GM21786 (cell line): Measurements from ENCODE around the gene ALDH1A2.
"Not testable (repeated sequence)": the region's sequence is repeated elsewhere in the genome, so short reads cannot be mapped to it uniquely, and the experiment has no call there.

Experiments
- ATAC-seq: cut with Tn5 transposase; IDR thresholded peaks from one replicate; pipeline ENCODE4 v1.9.1; 2021; ENCODE audit not compliant: unreplicated experiment

ALDH1A2 gene

DNA sequence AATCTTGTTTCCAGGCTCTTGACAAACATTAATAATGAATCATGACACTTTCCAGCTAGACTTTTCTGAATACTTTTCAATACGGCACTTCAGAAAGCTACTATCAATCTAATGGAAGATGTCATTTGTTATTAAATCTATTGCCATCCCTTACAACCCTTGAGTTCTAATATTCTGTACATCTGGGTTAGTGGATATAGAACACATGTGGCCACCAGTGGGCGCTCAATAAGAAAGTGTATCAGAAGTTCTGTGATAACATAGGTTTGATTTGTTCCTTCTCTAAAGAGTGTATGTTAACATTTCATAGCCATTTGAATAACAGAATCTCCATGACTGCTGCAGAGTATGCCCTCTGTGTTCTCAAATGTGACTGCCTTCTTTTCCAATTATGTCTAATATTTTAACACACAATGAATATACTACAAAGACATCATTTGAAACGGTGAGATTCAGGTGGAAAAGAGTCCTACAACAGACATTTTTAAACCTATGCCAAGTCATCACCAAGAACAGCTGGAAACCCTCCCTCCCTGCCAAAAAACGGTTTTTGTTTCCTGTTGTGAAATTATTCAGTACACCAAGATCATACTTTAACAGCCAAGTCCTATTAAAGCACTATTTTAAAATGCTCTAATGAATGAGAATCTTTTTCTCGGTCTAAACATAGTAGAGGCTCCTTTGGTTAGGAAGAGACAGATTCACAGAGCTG is 22.2 kb downstream of the ALDH1A2 start:
- ATAC-seq, result no peak

DNA sequence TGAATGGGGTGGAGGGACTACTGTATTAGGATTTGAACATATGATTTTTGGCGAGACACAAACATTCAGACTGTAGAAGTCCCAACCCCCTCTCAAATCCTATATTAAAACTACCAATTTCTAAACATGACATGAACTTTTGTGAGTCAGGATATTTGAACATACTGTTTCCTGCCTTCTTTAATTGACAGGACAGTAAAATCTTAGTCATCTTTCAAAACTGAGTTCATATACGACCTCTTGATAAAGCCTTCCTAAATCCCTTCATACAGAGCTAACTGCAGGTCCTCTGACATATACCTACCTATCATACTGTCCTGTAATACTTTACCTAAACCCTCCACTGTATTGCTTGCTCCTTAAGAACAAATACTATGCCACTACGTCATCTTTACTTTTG is 23.5 kb downstream of the ALDH1A2 start:
- no peak for ATAC-seq

DNA sequence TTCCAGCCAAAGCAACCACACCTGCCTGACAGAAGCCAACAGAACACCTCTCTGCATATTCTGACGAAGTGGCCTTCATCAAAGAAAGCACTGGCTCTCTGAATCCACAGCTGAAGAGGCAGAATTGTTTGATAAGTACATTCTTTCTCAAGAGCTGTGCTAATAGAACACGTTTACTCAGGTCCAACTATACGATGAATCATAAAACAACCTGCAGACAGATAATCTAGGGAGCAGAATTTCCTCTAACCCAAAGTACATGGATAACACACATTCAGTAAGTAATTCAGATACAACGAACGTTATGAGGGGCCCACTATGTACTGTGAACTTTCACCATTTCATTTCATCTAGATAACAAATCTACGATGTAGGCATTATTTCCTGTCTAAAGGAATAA is 25.4 kb downstream of the ALDH1A2 start:
- no peak for ATAC-seq

DNA sequence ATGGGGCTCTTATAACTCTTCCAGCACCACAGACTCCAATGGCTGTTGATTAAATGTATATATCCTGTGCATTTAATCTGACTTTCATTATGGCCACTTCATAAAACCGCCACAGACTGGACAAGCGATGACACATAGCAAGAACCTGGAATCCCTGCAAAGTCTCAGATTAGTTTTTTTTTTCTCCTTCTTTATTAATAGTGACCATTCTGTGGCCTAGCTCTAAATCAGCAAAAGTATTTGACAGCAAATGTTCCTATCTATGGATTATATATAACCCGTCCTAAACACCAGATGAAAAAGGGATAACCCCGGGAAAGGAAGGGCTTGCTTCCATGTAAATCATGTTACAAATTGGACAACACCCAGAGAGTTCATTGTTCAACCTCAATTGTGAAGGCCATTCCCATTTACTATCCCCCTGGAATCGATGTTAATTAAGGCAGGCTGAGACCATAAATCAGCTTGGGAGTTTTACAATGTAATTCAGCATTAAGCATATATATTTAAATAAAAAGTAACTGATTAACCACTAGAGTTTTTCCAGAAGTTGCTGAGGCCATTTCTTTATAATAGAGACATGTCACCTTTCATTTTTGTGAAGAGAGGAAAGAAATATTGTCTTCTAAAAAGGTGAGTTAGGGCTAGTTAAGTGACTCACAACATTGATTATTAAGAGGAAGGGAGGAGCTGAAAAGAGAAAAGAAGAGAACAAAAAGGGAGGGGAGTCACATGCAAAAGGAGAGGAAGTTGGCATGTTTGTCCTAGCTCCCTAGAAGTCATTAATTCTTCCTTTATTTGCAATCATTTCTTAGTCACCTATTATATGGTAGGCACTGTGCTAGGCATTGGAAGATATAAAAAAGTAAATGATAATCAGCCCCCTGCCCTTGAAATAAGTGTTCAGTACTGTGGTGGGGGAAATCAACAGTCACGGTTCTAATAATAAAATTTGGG is 26.2 kb downstream of the ALDH1A2 start:
- ATAC-seq, result no peak

DNA sequence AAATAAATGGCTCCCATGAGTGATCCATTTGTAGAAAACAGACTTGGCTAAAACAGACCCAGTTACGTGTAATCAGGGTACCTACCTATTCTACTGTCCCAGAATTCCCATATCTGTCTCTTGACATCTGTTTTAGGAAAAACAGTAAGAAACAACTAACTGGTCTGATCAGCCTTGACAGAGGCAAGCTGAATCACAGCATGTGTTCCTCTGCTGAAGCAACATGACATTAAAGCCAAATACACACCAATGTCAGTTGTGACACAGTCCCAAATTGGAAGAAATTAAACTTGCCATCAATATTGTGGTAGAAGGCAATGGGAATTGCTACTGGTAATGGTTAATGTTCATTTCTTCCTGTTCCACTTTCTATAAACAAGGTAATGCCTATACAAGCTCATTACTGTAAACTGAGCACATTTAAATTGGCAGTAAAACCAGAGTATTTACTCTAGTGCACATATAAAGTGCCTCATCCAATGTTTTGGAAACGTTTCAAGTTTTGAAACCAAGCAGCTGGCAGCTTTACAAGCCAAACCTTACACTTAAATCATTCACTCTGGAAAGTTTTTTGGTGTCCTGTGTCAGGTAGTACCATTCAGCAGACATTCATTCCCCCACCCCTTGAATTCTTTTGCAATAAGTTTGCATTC is 27.0 kb downstream of the ALDH1A2 start:
- ATAC-seq, result no peak

DNA sequence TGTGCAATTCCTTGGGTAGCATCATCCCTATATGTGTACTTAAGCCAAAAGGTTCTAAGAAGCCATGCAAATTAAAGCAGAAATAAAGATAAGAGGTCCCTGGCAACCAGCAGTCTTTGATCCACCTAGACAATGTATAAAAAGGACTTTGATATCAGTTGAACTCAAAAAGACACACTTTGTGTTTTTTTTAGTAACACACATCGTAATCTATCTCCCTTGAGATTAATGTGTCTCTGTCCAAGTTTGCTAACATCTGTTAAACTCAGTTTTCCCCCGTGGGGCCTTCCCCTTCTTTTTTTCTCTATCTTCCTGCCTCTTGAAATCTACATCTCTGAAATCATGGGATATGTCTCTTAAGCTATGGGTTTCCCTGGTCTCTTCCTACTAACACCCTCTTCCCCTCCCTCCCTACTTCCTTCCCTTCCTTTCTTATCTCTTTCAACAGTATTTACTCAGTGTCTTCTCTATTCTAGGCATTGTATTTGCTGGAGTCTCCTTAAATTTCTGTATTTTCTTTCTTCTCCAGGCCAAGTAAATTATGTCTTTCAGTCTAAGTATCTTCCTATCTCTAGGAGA is 27.7 kb downstream of the ALDH1A2 start:
- ATAC-seq, result no peak

DNA sequence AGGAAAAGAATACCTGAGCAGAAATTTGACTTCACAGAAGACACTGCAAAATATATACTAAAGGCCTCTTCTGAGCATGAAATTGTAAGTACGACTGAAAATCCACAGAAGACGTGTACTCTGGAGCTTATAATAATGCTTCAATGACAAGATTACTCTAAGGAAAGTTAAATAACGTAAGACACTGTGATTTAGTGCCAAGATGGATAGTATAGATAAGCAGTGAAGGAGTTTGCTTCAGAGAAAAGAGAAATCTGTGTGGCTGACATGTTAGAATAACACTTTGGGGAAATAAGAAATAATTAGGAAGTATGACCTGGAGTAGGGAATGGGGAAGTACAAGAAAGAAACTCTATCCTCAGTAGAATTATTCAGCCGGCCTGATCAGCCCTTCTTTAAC is 28.9 kb downstream of the ALDH1A2 start:
- no peak for ATAC-seq

DNA sequence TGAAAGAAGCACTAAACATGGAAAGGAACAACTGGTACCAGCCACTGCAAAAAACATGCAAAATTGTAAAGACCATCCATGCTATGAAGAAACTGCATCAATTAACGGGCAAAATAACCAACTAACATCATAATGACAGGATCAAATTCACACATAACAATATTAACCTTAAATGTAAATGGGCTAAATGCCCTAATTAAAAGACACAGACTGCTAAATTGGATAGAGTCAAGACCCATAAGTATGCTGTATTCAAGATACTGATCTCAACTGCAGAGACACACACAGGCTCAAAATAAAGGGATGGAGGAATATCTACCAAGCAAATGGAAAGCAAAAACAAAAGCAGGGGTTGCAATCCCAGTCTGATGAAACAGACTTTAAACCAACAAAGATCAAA is 37.1 kb downstream of the ALDH1A2 start:
- ATAC-seq, result not testable (repeated sequence)

DNA sequence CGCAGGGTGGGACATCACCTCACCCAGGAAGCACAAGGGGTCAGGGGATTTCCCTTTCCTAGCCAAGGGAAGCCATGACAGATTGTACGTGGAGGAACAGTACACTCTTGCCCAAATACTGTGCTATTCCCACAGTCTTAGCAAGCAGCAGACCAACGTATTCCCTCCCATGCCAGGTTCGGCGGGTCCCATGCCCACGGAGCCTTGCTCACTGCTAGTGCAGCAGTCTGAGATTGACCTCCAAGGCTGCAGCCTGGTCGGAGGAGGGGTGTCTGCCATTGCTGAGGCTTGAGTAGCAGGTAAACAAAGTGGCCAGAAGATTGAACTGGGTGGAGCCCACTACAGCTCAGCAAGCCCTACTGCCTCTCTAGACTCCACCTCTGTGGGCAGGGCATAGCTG is 39.0 kb downstream of the ALDH1A2 start:
- ATAC-seq, result no peak

DNA sequence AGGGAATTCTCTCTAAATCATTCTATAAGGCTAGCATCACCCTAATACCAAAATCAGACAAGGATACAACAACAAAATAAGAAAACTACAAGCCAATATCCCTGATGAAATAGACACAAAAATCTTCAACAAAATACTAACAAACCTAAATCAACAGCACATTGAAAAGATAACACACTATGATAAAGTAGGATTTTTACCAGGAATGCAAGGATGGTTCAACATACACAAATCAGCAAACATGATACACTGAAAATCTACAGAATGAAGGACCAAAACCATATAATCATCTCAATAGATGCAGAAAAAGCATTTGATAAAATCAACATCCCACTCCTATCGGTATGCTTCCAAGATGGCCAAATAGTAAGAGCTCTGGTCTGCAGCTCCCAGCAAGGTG is 39.5 kb downstream of the ALDH1A2 start:
- no peak for ATAC-seq

DNA sequence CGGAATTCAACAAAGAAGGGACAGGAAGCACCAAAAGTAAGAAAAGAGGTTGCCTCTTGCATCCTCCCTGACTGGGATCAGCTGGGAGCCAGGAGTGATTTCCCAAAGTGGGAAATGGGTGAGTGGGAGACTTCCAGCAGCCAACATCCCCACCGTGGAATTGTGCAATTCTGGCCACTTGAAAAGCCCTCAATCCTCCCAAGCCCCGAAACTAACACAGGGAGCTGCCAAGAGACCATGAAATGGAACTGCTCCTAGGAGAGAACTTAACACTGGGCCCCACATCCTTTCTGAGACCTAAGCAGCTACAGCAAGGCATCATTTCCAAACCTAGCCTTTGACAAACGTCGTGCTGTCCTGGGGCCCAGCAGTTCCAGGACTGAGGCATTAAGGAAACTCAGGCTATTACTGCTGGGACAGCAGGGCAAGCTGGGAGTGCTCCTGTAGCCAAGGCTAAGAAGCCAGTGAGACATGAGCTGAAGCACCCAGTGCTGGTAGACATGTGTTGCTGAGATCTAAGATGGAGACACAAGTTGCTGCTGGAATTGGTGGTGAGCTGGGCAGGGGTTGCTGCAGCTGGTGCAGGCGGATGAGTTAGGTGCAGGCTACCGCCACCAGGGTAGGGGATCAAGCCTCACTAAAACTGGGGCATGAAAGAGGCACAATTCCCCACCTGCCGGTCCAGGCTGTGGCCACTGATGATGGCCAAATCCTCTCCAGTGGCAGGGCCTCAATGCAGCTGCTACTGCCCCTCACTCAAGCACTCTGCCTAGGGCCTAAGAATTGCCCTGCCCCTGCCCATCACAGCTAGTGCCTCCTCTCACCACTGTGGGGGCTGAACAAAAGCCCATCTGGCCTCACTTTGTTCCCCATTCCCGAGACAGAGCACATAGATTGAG is 43.9 kb downstream of the ALDH1A2 start:
- no peak for ATAC-seq

DNA sequence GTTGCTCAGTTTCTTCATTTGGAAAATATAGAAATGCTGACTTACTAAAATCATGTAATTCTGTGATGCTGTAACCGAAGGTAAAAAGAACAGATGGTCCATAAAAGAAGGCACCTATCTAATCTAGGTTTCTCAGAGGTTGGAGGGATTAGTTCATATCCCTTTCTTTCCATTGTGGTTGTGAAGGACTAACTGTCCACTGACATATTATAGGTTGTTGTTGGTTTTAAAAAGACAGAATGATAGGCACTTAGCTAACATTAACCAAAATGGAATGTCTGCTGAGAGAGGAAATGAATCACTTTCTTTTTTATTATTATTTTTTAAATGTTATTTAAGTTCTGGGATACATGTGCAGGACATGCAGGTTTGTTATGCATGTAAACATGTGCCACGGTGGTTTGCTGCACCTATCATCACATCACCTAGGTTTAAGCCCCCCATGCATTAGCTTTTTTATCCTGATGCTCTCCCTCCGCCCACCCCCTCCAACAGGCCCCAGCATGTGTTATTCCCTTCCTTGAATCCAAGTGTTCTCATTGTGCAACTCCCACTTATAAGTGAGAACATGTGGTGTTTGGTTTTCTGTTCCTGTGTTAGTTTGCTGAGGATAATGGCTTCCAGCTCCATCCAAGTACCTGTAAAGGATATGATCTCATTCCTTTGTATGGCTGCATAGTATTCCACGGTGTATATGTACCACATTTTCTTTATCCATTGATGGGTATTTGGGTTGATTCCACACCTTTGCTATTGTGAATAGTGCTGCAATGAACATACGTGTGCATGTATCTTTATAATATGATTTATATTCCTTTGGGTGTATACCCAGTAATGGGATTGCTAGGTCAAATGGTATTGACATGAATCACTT is 45.8 kb downstream of the ALDH1A2 start:
- no peak for ATAC-seq

DNA sequence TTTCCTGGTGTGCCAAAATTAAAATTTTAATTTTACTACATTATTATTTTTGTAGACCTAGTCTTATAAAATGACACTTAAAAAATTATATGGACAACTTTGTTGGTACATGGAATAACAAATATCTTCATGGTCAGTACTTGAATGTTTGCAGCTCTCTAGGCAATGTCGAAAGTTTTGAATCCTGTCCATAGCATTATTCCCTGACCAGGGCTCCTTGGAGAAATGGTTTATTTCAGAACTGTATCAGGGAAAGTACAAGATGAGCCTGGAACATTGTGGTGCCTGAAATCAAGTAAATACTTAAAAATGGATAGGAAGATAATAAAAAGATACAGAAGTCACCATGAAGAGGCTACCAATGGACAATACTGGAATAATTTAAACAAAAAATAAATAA is 47.6 kb downstream of the ALDH1A2 start:
- no peak for ATAC-seq

DNA sequence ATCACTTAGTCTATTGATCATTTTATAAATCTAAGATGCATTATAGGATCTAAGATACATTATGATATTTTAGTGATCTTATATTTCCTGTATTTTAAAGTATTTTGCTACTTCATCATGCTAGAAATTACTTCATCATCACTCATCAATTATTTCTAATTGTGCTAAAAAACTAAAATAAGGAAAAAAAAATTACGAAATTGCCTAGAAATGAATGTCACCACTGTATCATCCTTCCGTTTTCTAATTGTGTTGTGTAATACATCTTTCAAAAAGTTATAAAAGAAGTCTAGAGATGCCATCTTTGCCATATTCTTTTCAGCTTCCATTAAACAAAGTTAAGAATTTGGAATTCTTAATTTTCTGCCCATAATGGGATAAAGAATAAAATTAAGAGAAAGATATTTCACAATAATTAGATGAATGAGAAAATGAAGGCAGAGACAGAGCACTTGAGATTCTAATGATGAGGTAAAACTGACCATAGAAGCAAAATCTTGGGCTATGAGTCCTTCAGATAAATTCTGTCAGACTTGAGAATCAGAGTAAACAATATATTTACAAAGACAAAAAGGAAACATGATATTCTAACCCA is 48.8 kb downstream of the ALDH1A2 start:
- ATAC-seq, result no peak

DNA sequence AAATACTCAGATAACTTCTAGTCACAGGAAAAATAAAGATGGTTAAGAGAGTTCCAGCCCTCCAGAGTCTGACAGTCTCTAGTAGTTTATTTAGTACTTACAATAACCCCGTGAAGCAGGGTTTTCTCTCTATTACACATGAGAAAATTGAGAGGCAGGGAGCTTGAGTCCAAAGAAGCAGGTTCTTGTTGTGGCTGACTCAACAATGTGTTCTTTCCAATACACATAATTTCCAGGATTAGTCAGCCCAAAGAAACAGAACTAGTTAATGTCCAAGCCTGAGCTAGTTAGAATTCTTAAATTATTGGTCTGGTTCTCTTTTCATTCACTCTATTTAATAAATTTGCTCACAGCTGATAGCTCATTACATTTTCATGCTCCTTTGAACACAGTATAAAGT is 49.9 kb downstream of the ALDH1A2 start:
- no peak for ATAC-seq

DNA sequence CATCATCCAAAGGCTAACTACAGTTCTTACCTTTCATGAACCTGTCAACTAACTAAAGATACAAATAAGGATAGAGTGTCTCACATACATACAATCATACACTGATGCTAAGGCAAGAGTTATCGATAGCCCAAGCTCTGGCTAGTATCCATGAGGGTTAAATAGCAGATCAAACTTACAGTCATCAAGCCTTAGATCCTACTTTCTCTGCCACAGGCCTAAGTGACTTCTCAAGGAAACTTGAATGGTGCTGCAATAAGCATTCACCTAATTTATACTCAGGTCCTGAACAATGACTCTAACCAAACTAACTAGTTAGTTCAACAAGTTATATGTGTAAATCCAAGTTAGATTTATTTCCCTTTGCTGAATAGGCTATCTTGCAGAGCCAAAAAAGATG is 51.0 kb downstream of the ALDH1A2 start:
- ATAC-seq, result no peak

DNA sequence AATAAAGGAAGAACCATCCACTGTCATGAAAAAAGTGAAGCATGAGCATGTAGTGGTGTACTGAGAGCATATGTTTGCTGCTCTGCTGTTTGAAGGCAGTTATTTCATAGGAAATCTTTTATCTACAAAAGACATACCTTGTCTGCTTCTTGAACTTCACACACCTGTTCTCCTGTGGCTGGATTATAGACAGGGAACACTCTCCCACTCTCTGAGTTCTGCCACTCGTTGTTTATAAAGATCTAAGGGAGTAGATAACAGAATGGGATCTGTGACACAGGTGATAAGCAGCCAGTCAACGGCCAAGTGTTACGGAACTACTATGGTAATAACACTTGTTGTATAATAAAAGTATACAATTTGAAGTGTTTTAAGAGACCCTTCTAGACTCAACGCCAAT is 51.5 kb downstream of the ALDH1A2 start:
- ATAC-seq, result no peak

DNA sequence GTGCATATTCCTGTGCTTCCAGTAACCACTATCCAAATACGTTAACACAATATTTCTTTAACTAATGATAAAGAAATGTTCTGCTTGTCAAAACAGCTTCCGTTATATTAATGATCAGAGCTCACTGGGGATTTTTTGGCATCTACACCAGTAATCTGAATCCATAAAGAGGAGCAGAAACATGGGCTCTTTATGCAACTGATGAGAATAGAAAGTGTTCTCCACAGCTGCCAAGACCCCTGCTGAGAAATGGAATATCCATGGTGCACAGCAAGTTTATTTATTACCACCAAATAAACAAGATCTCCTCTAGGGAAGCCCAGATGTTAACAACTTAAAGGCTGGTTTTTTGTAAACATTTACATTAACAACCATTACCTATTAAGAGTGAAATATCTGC is 54.5 kb downstream of the ALDH1A2 start:
- no peak for ATAC-seq

DNA sequence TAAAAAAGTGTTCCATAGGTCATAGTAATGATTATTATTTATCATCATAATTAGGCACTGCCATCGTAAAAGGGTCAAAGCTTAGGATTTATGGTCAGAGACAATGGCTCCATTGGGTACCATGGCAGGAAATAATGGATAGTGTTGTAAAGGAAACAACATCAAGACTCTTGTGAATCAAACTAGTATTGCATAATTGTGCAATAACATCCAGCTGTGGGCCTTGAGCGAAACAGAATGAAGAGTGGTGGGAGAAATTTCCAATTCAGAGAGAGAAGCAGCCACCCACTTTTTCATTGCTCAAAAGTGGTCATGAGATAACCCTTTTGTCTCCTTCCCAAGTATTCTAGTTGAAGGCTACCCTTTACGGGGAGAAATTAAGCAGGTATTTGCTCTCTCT is 61.7 kb downstream of the ALDH1A2 start:
- no peak for ATAC-seq
